Activated naive CD8-positive, alpha-beta T cell treated with anti-CD3 and anti-CD28 coated beads, Interleukin-2, amount 50 U/mL, for 16 hours (primary cell): ENCODE results near the gene DDX49.
"Not testable (repeated sequence)": the region's sequence is repeated elsewhere in the genome, so short reads cannot be mapped to it uniquely, and the experiment has no call there.

Experiments
- DNase-seq: peaks from one replicate; pipeline ENCODE4 v3.0.0-alpha.2; 2020; ENCODE audit warnings: low read depth, low spot score

Gene DDX49

GRCh38 chr19:18908917-18909619 lies 10.4 kb upstream of the DDX49 start:
- DNase-seq = no peak

- DNase-seq = no peak
Measured at GRCh38 chr19:18910010-18910409, 9.5 kb upstream of the DDX49 start.

- no peak for DNase-seq
Measured at GRCh38 chr19:18910801-18911436, 8.6 kb upstream of the DDX49 start.

DNA sequence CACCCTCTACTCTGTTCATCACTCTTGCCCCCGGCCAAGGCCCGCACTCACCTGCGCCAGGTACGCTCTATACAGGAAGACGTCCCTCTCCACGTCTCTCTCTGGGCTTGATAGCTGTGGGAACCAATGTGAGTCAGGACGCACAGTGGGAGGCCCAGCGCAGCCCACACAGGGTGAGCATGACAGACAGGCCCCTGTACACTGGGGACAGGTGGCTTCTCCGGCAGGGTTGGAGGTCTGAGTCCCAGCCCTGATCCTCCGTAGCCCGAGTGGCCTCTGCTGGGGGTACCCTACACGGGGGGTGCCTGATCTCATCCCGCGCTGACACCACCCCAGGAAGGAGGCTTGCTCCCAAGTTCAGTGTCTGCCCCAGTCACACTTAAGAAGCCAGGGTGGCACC lies 6.6 kb upstream of the DDX49 start:
- no peak for DNase-seq

DNA sequence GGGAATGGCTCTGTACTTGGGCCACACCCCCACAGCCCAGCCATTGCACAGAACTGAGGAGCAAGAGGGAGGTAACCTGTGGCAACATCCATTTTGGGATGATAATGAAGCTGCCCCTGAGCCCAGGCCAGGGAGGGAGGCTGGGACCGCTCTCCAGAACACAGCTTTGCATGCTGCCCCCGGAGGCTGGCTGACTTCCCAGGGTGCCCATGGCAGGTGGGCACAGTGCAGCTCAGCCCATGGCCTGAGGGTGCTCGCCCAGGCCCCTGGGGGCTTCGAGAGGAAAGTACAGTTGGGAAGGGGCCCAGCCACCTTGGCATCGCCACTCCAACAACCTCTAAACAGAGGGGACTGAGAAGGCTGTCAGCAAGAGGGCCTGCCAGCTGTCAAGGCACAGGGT lies 6.0 kb upstream of the DDX49 start:
- no peak for DNase-seq

- no peak for DNase-seq
Measured at GRCh38 chr19:18915639-18916038, 3.9 kb upstream of the DDX49 start.

DNA sequence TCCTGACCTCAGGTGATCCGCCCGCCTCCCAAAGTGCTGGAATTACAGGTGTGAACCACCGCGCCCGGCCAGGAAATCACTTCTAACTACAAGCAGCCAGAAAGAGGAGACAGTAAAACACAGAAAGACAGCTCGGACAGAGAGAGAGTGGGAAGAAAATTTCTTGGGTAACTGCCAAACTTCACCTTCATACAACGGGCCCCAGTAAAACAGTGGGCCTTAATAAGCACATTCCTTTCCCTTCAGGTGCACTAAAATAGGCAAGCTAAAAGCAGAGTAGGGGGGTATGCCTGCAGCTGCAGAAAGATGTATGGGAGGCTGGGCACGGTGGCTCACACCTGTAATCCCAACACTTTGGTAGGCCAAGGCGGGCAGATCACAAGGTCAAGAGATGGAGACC lies 1.9 kb upstream of the DDX49 start:
- DNase-seq = not testable (repeated sequence)

DNA sequence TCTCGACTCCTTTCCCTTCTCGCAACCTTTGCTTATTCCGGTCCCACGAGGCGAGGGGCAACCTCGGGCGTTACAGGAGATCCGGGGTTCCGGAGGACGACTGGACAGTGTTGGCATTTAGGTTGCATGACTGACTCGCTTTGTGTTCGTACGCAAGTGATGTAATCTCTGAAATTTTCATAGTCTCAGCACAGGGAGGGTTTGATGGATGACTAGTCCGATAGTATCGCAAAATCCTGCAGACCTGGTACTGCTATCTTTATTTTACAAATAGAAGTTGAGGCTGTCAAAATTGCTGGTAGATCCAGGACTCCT lies 342 bp downstream of the DDX49 start:
- no peak for DNase-seq

DNA sequence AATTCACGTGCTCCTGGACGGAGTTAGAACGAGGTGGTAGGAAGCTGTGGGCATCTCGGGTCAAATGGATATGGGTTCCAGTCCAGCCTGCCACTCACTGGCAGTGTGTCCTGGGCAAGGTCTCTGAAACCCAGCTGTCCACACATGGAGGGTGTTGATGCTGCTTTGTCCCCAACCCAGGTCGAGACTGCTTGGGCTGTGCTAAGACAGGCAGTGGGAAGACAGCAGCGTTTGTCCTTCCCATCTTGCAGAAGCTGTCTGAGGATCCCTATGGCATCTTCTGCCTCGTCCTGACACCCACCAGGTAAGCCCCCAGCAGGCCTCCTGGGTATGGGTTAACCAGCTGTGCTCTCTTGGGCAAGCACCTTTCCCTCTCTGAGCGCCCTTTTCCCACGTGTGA lies 885 bp downstream of the DDX49 start:
- DNase-seq = no peak

DNA sequence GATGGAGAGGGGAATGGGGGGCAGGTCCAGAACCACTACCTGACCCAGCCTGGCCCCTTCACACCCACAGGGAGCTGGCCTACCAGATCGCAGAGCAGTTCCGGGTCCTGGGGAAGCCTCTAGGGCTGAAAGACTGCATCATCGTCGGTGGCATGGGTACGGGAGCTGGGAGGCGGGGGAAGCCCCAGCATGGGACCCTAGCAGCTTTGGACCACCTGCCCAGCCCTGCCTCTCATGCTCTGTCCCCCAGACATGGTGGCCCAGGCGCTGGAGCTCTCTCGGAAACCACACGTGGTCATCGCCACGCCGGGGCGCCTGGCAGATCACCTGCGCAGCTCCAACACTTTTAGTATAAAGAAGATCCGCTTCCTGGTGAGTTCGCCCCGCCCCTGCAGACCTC lies 2.1 kb downstream of the DDX49 start:
- DNase-seq = no peak

DNA sequence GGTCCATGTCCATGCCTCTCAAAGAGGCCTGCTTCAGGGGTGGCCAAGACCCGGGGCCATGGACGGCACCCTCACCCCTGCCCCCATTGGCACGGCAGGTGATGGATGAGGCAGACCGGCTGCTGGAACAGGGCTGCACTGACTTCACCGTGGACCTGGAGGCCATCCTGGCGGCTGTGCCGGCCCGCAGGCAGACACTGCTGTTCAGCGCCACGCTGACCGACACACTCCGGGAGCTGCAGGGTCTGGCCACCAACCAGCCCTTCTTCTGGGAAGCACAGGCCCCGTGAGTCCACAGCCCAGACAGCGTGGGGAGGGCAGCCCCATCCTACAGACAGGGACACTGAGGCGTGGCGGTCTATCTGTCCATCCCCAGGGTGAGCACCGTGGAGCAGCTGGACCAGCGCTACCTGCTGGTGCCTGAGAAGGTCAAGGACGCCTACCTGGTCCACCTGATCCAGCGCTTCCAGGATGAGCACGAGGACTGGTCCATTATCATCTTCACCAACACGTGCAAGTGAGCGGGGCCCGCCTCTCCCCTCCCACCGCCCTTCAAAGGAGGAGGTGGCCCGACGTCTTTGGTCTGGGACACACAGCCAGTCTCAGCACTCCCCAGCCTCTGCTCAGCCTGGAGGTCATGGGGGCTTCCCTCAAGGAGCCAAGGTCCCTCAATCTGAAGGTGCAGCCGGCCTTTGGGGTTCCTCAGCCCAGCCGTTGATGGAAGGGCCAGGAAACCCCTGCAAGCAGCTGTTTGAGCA lies 2.9 kb downstream of the DDX49 start:
- no peak for DNase-seq

DNA sequence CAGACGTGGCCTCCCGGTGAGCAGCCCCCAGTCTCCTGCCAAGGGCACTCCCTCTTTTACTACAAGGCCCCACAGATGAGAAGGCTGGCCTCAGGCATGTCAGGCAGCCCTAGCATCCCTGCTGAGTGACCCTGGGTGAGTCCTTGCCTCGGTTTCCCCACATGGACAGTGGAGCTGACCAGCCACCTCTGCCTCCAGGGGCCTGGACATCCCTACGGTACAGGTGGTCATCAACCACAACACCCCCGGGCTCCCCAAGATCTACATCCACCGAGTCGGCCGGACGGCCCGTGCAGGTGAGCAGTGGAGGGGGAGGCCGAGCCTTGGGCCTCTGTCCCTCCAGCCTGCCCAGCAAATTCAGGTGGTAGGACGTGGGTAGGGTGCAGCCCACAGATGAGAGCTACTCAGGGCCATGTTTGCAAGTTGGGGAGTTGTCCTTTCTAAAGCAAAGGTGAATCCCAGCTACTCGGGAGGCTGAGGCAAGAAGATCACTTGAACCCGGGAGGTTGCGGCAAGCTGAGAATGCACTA lies 5.2 kb downstream of the DDX49 start:
- no peak for DNase-seq

GRCh38 chr19:18928018-18928805 lies 8.7 kb downstream of the DDX49 start:
- no peak for DNase-seq

GRCh38 chr19:18929311-18929710 lies 9.8 kb downstream of the DDX49 start:
- no peak for DNase-seq

DNA sequence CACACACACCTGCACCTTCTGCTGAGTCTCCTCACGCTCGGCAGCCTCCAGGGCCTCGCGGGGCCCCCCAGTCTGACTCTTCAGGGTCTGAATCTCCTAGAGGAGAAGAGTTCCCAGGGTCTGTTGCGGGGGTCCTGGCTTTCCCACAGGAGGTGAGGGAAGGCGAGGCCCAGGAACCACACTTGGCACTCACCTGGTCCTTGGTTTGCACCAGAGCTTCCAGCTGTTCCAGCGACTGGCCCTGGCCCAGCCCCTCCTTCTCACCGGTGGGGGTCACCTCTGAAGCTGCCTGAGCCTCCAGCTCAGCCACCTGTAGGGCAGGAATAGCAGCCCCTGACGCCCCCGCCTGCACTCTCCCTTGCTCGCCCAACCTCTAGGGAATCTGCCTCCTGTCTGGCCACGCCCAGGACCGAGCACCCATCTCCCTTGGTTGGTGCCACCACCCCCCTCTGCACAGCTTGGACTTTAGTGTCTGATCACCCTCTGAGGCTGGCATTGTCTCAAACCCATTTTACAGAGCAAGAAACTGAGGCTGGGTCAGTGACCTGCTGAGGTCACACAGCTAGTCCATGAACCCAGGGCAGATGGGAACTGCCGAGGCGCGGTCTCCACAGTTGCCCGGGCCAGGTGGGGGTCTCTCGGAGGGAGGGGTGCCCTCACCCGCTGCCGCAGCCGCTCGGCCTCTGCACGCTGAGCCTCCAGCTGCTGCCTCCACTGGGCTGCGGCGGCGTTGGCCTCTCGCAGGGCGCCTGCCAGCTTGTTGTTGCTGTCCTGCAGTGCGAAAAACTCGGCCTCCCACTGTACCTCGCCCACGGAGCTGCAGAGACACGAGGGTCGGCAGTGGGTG lies 12.0 kb downstream of the DDX49 start:
- no peak for DNase-seq

DNA sequence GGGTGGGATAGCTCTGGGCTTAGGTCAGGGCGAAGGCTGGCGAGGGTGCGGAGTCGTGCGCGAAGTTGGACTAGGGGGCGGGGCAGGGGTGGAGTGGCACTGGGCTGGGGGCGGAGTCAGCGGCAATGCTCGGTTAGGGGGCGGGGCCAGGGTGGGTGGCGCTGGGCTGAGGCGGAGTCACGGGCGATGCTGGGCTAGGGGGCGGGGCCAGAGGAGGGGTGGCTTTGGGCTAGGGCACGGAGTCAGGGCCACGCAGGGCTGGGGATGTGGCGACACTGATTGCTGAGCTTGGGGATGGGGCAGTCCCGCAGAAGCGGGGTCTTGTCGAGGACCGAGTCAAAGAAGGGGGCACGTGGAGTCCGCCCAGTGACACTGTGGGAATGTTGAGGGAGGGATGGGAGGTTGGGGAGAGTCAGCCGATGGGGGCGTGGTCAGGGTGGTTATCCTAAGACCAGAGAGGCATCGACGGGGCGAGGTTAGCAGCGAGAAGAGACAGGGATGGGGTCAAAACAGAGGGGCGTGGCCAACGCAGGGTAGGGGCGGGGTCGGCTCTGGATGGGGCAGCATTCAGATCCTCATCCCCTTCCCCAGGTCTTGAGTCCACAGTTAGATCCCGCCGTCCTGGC lies 12.8 kb downstream of the DDX49 start:
- DNase-seq = peak; percentile 63

DNA sequence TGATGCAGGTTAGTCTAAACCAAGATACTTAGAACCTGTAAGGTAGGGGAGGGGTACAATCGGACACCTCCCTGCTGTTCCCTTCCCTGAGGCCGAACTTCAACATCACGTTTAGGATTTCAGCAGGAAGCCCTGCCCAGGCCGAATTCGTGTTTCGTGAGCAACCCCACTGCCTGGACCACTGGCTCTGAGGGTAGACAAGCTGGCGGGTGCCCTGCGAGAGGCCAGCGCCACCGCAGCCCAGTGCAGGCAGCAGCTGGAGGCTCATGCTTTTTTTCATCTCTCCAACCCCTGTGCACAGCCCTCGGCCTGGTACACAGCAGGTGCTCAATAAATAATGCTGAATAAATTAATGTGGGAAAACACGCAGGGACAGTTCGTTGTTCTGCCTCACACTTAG lies 13.8 kb downstream of the DDX49 start:
- no peak for DNase-seq

GRCh38 chr19:18939163-18939562 lies 19.6 kb downstream of the DDX49 start:
- DNase-seq = no peak

- no peak for DNase-seq
Measured at GRCh38 chr19:18939922-18940768, 20.6 kb downstream of the DDX49 start.
